A375 (cell line): ENCODE results near the gene CALHM3. TPM values are rescaled to one million over a fixed set of nuclear protein-coding genes. Genes with fewer than 3 reads are reported as not detected.

Experiments
- total RNA-seq: library from RNA; depleted of rRNA; stranded (reverse); fragments of >200 nt; shearing (Covaris generic); gene quantifications from 2 replicates; pipeline ENCODE4 v1.2.3, GENCODE V29; 2014; rRNA removed

The CALHM3 gene
- total RNA-seq = 0.34 and 1.2 TPM in 2 replicates

GRCh38 chr10:103479135-103479534, at the start of gene CALHM3:
Gene CALHM3 (minus strand): TSS chr10:103479240. CDS start chr10:103479032, 208 bp downstream.

DNA sequence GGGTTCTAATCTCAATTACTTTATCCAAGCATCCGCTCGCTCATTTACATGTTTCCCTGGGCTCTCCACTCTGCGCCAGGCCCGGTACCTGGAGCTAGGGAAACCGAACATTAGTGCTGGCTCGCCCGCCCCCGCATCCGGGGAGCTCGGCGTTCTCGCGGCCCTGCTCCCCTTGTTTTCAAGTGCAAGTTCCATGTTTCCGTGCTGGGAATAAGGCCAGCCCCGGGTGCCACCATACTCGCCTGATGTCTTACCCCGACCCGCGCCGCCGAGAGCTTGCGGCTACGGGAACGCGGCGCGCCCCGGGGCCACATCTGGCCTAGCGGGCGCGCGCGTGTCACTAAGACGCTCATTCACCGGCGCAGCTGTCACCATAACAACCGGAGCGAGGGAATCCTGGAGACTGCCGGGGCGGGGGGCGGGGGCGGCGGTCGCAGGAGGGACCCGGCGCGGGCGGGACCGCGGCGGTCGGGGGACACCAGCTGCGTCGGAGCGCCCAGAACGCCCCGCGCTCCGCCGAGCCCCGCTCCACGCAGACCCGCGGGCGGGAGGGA, 14.4 kb upstream of the CALHM3 start, which contains the start of gene NEURL1:
TSS of gene NEURL1 (plus strand) at position 344 of the 554 bp plus-strand sequence. CDS start 683 bp downstream, outside the sequence.

GRCh38 chr10:103458720-103459119, 20.3 kb downstream of the CALHM3 start, which contains the start of gene CALHM1:
Gene CALHM1 (minus strand): TSS chr10:103458900. CDS start chr10:103458751, 149 bp downstream.

DNA sequence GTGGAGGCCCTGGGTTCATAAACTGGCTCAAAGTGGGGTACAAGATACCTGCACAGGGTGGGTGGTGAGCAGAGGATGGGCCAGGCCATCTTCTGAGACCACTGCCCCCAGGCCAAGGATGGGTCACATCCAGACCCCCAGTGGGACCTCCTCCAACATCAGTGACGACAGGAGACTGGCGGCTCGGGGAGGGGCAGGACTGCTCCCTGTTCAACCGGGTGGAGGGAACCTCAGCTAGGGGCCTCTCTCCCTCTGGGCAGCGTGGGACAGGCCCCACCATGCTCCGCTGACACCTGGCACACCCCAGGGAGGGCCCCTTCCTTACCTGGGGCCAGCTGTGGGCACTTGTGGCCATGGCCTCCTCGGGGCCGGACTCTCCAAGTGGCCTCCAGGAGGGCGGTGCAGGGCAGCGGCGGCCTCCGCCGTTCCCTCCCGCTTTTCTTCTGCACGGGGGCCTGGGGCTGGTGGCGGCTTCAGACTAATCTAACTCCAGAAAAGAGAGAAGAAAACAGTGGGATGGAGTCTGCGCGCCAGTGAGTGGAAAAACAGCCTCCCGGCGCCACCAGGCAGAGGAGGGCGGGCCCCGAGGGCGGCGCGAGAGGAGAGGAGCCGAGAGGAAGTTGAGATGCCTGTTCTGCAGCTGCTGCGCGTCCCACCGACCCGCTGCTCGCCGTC, 27.1 kb downstream of the CALHM3 start, which contains the start of gene CALHM2:
TSS of gene CALHM2 (minus strand) at position 540 of the 675 bp plus-strand sequence. CDS start 2,429 bp downstream, outside the sequence.

Other genes starting within 250 kb of the CALHM3 start
- not detected in 2 replicates for gene RPEL1, start 233.4 kb downstream of the CALHM3 start, total RNA-seq
- not detected in 2 replicates for gene INA, start 202.1 kb downstream of the CALHM3 start, total RNA-seq
- gene PCGF6, start 128.1 kb downstream of the CALHM3 start, total RNA-seq = 20.9 and 23.4 TPM in 2 replicates
- gene TAF5, start 111.3 kb downstream of the CALHM3 start, total RNA-seq = 8.6 and 11.0 TPM in 2 replicates
- gene ATP5MK, start 82.8 kb downstream of the CALHM3 start, total RNA-seq = 125 and 156 TPM in 2 replicates
- gene PDCD11, start 82.6 kb downstream of the CALHM3 start, total RNA-seq = 89.6 and 98.2 TPM in 2 replicates
- gene CALHM2, start 26.9 kb downstream of the CALHM3 start, total RNA-seq = 20.2 and 23.8 TPM in 2 replicates
- gene CALHM1, start 20.3 kb downstream of the CALHM3 start, total RNA-seq = not detected in 2 replicates
- 0.53 and 0.66 TPM in 2 replicates for gene NEURL1, start 14.5 kb upstream of the CALHM3 start, total RNA-seq